H1 (cell line): Measurements from ENCODE around the gene GULP1. TPM values are rescaled to one million over a fixed set of nuclear protein-coding genes. Genes with fewer than 3 reads are reported as not detected.

Experiments
- CTCF ChIA-PET: fragments of 300-600 bp; sonication (Branson Sonifier 250); formaldehyde crosslinking; loops from one replicate; lab custom pipeline; 2021; ENCODE audit not compliant: partially characterized antibody; lab: Charles Lee
- POLR2A ChIA-PET: fragments of 300-600 bp; sonication (Branson Sonifier 250); formaldehyde crosslinking; loops from one replicate; lab custom pipeline; 2021; ENCODE audit warnings: inconsistent platforms; ENCODE audit not compliant: partially characterized antibody; lab: Charles Lee
- DNase-seq, 2 experiments: peaks; one replicate each; pipeline versions ENCODE4 v3.0.0 to v3.0.0-alpha.2; 2010 to 2022; ENCODE audit warnings: low spot score in 2 of 2, low read depth in 1 of 2, mixed read lengths in 1 of 2
- FAIRE-seq: peaks from 2 replicates; lab custom pipeline; 2011; peaks lifted over from hg19 to GRCh38; lab: Jason Lieb, UNC
- H2AFZ ChIP-seq: 2 replicates; pipeline ENCODE4 v1.8.1; 2012; ENCODE audit warnings: low read length, inconsistent platforms
- H2AK5ac ChIP-seq: 2 replicates; pipeline ENCODE4 v1.6.1; 2013; ENCODE audit warnings: low read depth, low read length
- H2BK120ac ChIP-seq: replicated peaks from 2 replicates; pipeline ENCODE3; 2013; ENCODE audit warnings: low read depth, low read length, inconsistent platforms
- H2BK12ac ChIP-seq: 2 replicates; pipeline ENCODE4 v1.6.1; 2013; ENCODE audit warnings: low read depth, low read length
- H2BK15ac ChIP-seq: 2 replicates; pipeline ENCODE4 v1.6.1; 2013; ENCODE audit warnings: low read length
- H2BK20ac ChIP-seq: 2 replicates; pipeline ENCODE4 v1.6.1; 2013; ENCODE audit warnings: low read length
- H2BK5ac ChIP-seq: 2 replicates; pipeline ENCODE4 v1.6.1; 2013; ENCODE audit warnings: low read depth, low read length
- H3K14ac ChIP-seq: 2 replicates; pipeline ENCODE4 v1.6.1; 2013; ENCODE audit warnings: inconsistent platforms; ENCODE audit not compliant: insufficient read length
- H3K18ac ChIP-seq: 2 replicates; pipeline ENCODE4 v1.6.1; 2013; ENCODE audit warnings: low read length; ENCODE audit errors: extremely low read depth
- H3K23ac ChIP-seq: 2 replicates; pipeline ENCODE4 v1.6.1; 2013; ENCODE audit warnings: inconsistent platforms; ENCODE audit not compliant: insufficient read length
- H3K23me2 ChIP-seq: 2 replicates; pipeline ENCODE4 v1.6.1; 2013; ENCODE audit warnings: low read depth, low read length
- H3K27ac ChIP-seq: 2 replicates; pipeline ENCODE4 v1.6.1; 2011; ENCODE audit warnings: low read depth, low read length, inconsistent platforms
- H3K27me3 ChIP-seq, 4 experiments: replicated peaks in 1 of 4; 1 replicate in 1 of 4; 2 replicates in 3 of 4; pipeline versions ENCODE4 v1.6.1 to v1.8.1; 2011 to 2013; ENCODE audit warnings: low read length in 3 of 4, mild to moderate bottlenecking in 3 of 4, inconsistent platforms in 2 of 4, mixed read lengths in 2 of 4, moderate library complexity in 1 of 4; ENCODE audit not compliant: control insufficient read depth in 3 of 4, insufficient read depth in 3 of 4; ENCODE audit errors: extremely low read depth in 1 of 4
- H3K36me3 ChIP-seq, 4 experiments: 2 replicates each; pipeline versions ENCODE4 v1.6.1 to v1.8.1; 2011 to 2013; ENCODE audit warnings: mild to moderate bottlenecking in 4 of 4, low read length in 3 of 4, moderate library complexity in 2 of 4, control low read depth in 1 of 4, inconsistent platforms in 1 of 4; ENCODE audit not compliant: insufficient read depth in 4 of 4, control insufficient read depth in 2 of 4
- H3K4ac ChIP-seq: replicated peaks from 2 replicates; pipeline ENCODE3; 2013; ENCODE audit warnings: low read length, low read depth, mixed read lengths, inconsistent platforms; ENCODE audit not compliant: insufficient read length
- H3K4me1 ChIP-seq, 4 experiments: replicated peaks in 1 of 4; 1 replicate in 1 of 4; 2 replicates in 3 of 4; pipeline versions ENCODE4 v1.6.1 to v1.8.1; 2011 to 2013; ENCODE audit warnings: low read length in 3 of 4, inconsistent platforms in 2 of 4, mixed read lengths in 1 of 4; ENCODE audit not compliant: insufficient read depth in 4 of 4, control insufficient read depth in 3 of 4
- H3K4me2 ChIP-seq, 2 experiments: 2 replicates each; pipeline versions ENCODE4 v1.6.1 to v1.8.1; 2011 to 2013; ENCODE audit warnings: low read depth in 2 of 2, low read length in 2 of 2, control low read depth in 1 of 2, inconsistent platforms in 1 of 2, mild to moderate bottlenecking in 1 of 2; ENCODE audit not compliant: insufficient read depth in 1 of 2
- H3K4me3 ChIP-seq, 4 experiments: fragments of 200-600, 300-600 bp in 1 of 4; sonication (generic), shearing (Covaris generic), sonication (Bioruptor Twin) in 1 of 4; 2 replicates each; pipeline versions ENCODE4 v1.5.1 to v1.8.1; 2011 to 2016; ENCODE audit warnings: low read length in 4 of 4, low read depth in 3 of 4, control low read depth in 2 of 4, inconsistent platforms in 2 of 4, mild to moderate bottlenecking in 2 of 4, mixed read lengths in 1 of 4, moderate library complexity in 1 of 4; ENCODE audit not compliant: insufficient read depth in 2 of 4; ENCODE audit errors: extremely low read depth in 1 of 4
- H3K56ac ChIP-seq: replicated peaks from 2 replicates; pipeline ENCODE3; 2013; ENCODE audit warnings: low read depth, mild to moderate bottlenecking, mixed read lengths, low read length, inconsistent platforms; ENCODE audit not compliant: insufficient read length
- H3K79me1 ChIP-seq: 2 replicates; pipeline ENCODE4 v1.6.1; 2013; ENCODE audit warnings: low read depth, low read length, control low read depth
- H3K79me2 ChIP-seq, 2 experiments: 2 replicates each; pipeline versions ENCODE4 v1.6.1 to v1.8.1; 2012 to 2013; ENCODE audit warnings: low read length in 2 of 2, mild to moderate bottlenecking in 2 of 2, inconsistent platforms in 1 of 2; ENCODE audit not compliant: insufficient read depth in 2 of 2, control insufficient read depth in 1 of 2
- H3K9ac ChIP-seq, 4 experiments: replicated peaks in 1 of 4; 1 replicate in 1 of 4; 2 replicates in 3 of 4; pipeline versions ENCODE4 v1.6.1 to v1.8.1; 2011 to 2013; ENCODE audit warnings: low read depth in 3 of 4, low read length in 3 of 4, control low read depth in 2 of 4, mild to moderate bottlenecking in 2 of 4, moderate library complexity in 2 of 4, inconsistent platforms in 1 of 4; ENCODE audit errors: extremely low read depth in 1 of 4
- H3K9me3 ChIP-seq, 2 experiments: 2 replicates each; pipeline versions ENCODE4 v1.6.1 to v1.8.1; 2012 to 2013; ENCODE audit warnings: mild to moderate bottlenecking in 2 of 2, moderate library complexity in 2 of 2, control low read depth in 1 of 2, inconsistent platforms in 1 of 2, low read depth in 1 of 2, low read length in 1 of 2, mixed read lengths in 1 of 2; ENCODE audit not compliant: insufficient read depth in 2 of 2
- H4K20me1 ChIP-seq, 2 experiments: replicated peaks in 1 of 2; 2 replicates each; pipeline versions ENCODE3 to v1.8.1; 2011 to 2013; ENCODE audit warnings: inconsistent platforms in 2 of 2, low read length in 2 of 2, mild to moderate bottlenecking in 1 of 2; ENCODE audit not compliant: insufficient read depth in 2 of 2, control insufficient read depth in 1 of 2
- H4K5ac ChIP-seq: 2 replicates; pipeline ENCODE4 v1.6.1; 2013; ENCODE audit warnings: low read length, low read depth, mixed read lengths, inconsistent platforms; ENCODE audit not compliant: insufficient read length
- H4K8ac ChIP-seq: 2 replicates; pipeline ENCODE4 v1.8.0; 2013; ENCODE audit warnings: mild to moderate bottlenecking, moderate library complexity, low read length, inconsistent platforms; ENCODE audit not compliant: insufficient read depth; ENCODE audit errors: extremely low read depth
- H4K91ac ChIP-seq: replicated peaks from 2 replicates; pipeline ENCODE3; 2013; ENCODE audit warnings: low read length, mixed read lengths, inconsistent platforms; ENCODE audit not compliant: insufficient read length
- BRCA1 ChIP-seq: IDR thresholded peaks from 2 replicates; pipeline ENCODE4 v1.6.1; 2012; ENCODE audit warnings: low read depth, low read length, improper control_type of control experiment
- CEBPB ChIP-seq: IDR thresholded peaks from 2 replicates; pipeline ENCODE4 v1.6.1; 2012; ENCODE audit warnings: low read depth, low read length
- CTBP2 ChIP-seq: IDR thresholded peaks from 2 replicates; pipeline ENCODE4 v1.7.0; 2011; ENCODE audit warnings: borderline replicate concordance, mild to moderate bottlenecking, moderate library complexity, mixed read lengths, low read length; ENCODE audit not compliant: insufficient read depth, insufficient read length
- EGR1 ChIP-seq: IDR thresholded peaks from 2 replicates; pipeline ENCODE4 v1.6.1; 2011; ENCODE audit warnings: low read depth, low read length, borderline replicate concordance
- EP300 ChIP-seq, 2 experiments: IDR thresholded peaks; 1 replicate in 1 of 2; 2 replicates in 1 of 2; pipeline ENCODE4 v1.6.1; 2011 to 2012; ENCODE audit warnings: low read depth in 2 of 2, low read length in 2 of 2, mild to moderate bottlenecking in 2 of 2, borderline replicate concordance in 1 of 2, inconsistent platforms in 1 of 2, moderate library complexity in 1 of 2
- HDAC2 ChIP-seq, 2 experiments: fragments of 300-600 bp in 1 of 2; sonication (generic) in 1 of 2; IDR thresholded peaks; 2 replicates each; pipeline ENCODE4 v1.6.1; 2011 to 2012; ENCODE audit warnings: low read depth in 2 of 2, low read length in 2 of 2, mild to moderate bottlenecking in 2 of 2, moderate library complexity in 2 of 2, borderline replicate concordance in 1 of 2, inconsistent platforms in 1 of 2
- KDM1A ChIP-seq: fragments of 200-600, 300-600 bp; sonication (generic); IDR thresholded peaks from 2 replicates; pipeline ENCODE4 v1.7.1; 2016; ENCODE audit warnings: mild to moderate bottlenecking, low read length, borderline replicate concordance
- POU5F1 ChIP-seq: IDR thresholded peaks from 2 replicates; pipeline ENCODE4 v1.6.1; 2011; ENCODE audit warnings: low read depth, mild to moderate bottlenecking, low read length, moderate library complexity
- SIX5 ChIP-seq: IDR thresholded peaks from 2 replicates; pipeline ENCODE4 v1.6.1; 2011; ENCODE audit warnings: mild to moderate bottlenecking, low read depth, low read length
- SP2 ChIP-seq: IDR thresholded peaks from 2 replicates; pipeline ENCODE4 v1.6.1; 2012; ENCODE audit warnings: mild to moderate bottlenecking, low read length, inconsistent platforms
- SP4 ChIP-seq: IDR thresholded peaks from 2 replicates; pipeline ENCODE4 v1.6.1; 2012; ENCODE audit warnings: low read length, inconsistent platforms
- SRF ChIP-seq: IDR thresholded peaks from 2 replicates; pipeline ENCODE4 v1.6.1; 2011; ENCODE audit warnings: mild to moderate bottlenecking, low read depth, low read length, moderate library complexity
- TCF12 ChIP-seq: IDR thresholded peaks from 2 replicates; pipeline ENCODE4 v1.6.1; 2011; ENCODE audit warnings: low read depth, mild to moderate bottlenecking, low read length
- WGBS, 2 experiments: shearing (Covaris generic) in 1 of 2; methylation state at CpG; one replicate each; pipeline versions ENCODE4 v1.1.6 to v1.1.7; 2013 to 2015; ENCODE audit warnings: low lambda C conversion rate in 2 of 2, mixed read lengths in 2 of 2, inconsistent platforms in 1 of 2, low coverage in 1 of 2, missing lambda C conversion rate in 1 of 2; ENCODE audit not compliant: insufficient replicate concordance in 2 of 2, insufficient coverage in 1 of 2, insufficient read length in 1 of 2; ENCODE audit errors: extremely low coverage in 1 of 2, missing lambda C conversion rate in 1 of 2; 5-methylcytosine and 5-hydroxymethylcytosine counted together
- polyA plus RNA-seq, 7 experiments: library from polyadenylated mRNA; depleted of rRNA in 3 of 7; stranded (reverse) in 5 of 7; unstranded in 2 of 7; fragments of >200 nt in 5 of 7; fragments of 200-250 nt in 2 of 7; gene quantifications; 1 replicate in 5 of 7; 2 replicates in 1 of 7; 4 replicates in 1 of 7; pipeline versions ENCODE4 v1.2.1 to v1.2.3, GENCODE V29; 2011 to 2013; ENCODE audit warnings: missing spikeins in 2 of 7, mixed read lengths in 2 of 7
- total RNA-seq: library from RNA; stranded (reverse); fragmentation: NEBNext Ultra II Directional; extraction: Animal tissue kit (Norgen Biotek cat#: 25700); gene quantifications from 2 replicates; pipeline ENCODE4 v1.2.1, GENCODE V29; 2021

The GULP1 gene
- total and polyA plus RNA-seq, 2 of the 8 experiments (the other 6 are each of a cell fraction or from before 2014, with no cell fraction given), result 69.7 to 139 TPM

DNA sequence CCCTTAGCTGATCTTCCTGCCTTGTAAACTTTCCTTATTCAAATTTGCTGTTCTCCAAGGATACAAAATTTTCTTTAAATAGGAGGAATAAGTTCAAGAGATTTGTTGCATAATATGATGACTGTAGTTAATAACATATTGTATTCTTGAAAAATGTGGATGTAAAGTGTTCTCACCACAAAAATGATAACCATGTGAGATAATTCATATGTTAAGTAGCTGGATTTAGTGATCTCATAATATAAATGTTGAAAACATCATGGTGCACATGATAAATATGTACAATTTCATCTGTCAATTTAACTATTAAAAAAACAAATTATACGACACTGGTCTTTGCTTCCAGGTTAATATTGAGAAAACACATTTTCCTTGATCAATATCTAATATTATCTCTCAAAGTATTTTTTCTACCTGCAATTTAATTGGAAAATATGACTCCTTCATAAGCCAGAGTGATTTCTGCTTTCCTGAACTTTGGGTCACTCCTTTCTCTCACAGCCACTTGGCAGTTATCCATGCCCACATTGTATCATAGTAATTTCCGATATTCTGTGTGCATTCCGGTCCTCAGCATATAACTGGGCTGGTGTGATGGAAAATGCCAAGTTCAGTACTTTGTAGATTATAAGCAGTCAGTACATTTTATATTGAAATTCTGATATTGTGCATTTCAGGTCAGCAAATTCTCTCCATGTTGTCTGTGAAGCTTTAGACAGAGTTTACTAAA is 152.6 kb downstream of the GULP1 start:
- Histone ChIP-seq H4K91ac (no peak overlapping the region), H3K18ac (no peak overlapping the region), H3K9me3 (no peaks in the 10 kb centered on the region), H3K4me1 (peaks cover 0 to 15% (median 2%) of the 10 kb centered on the region in 4 experiments; a peak in 3 of 7 replicates), H4K20me1 (no peaks in the 10 kb centered on the region), H2BK12ac (no peak overlapping the region), H3K4me3 (no peak overlapping the region), H3K36me3 (no peaks in the 10 kb centered on the region; a peak in 3 of 8 replicates), H3K79me2 (peaks cover 0 to 88% of the 10 kb centered on the region in 2 experiments; a peak in 2 of 4 replicates), H4K5ac (no peak overlapping the region), H3K4me2 (no peak overlapping the region), H4K8ac (no peak overlapping the region), H2BK20ac (no peak overlapping the region), H3K14ac (no peak overlapping the region), H3K27ac (no peak overlapping the region), H2BK15ac (no peak overlapping the region), H3K9ac (no peak overlapping the region), H3K23me2 (no peaks in the 10 kb centered on the region), H2BK5ac (no peak overlapping the region), H3K23ac (no peak overlapping the region), H3K27me3 (no peaks in the 10 kb centered on the region), H3K4ac (no peak overlapping the region), H3K56ac (no peak overlapping the region), H2AFZ (no peak overlapping the region), H2BK120ac (no peak overlapping the region), H2AK5ac (no peak overlapping the region), H3K79me1 (no peaks in the 10 kb centered on the region)
- ChIA-PET CTCF (no interaction called here), POLR2A (no interaction called here)
- FAIRE-seq (no peak), DNase-seq (no peak)
- WGBS, 2 experiments, result 90% methylated on average over 3 of the region's 3 CpGs; no CpG with 5 or more reads in 1 of the 2 experiments
- no peak for TF ChIP-seq SP4
- TF ChIP-seq POU5F1, result no peak
- no peak for TF ChIP-seq CTBP2
- TF ChIP-seq KDM1A, result no peak
- TF ChIP-seq EP300 (IDR thresholded peaks at IDR 0.05; ENCODE audit: borderline replicate concordance in 1 of 2, low read depth in 2 of 2, low read length in 2 of 2), result no peak
- no peak for TF ChIP-seq HDAC2 (IDR thresholded peaks at IDR 0.05; ENCODE audit: borderline replicate concordance in 1 of 2, low read depth in 2 of 2, low read length in 2 of 2)
- TF ChIP-seq SIX5, result no peak
- no peak for TF ChIP-seq SRF
- no peak for TF ChIP-seq BRCA1
- no peak for TF ChIP-seq CEBPB
- no peak for TF ChIP-seq SP2
- no peak for TF ChIP-seq TCF12
- TF ChIP-seq EGR1, result no peak
